HL-60 (cell line): ENCODE measurements around the gene THSD7B.

ENCODE experiments used
- CTCF ChIP-seq: IDR thresholded peaks from one replicate; pipeline ENCODE4 v1.5.1; 2011; ENCODE audit warnings: low read length, control low read depth, inconsistent platforms; ENCODE audit not compliant: insufficient read depth
- GABPA ChIP-seq: IDR thresholded peaks from 2 replicates; pipeline ENCODE4 v1.6.1; 2012; ENCODE audit warnings: low read depth
- POLR2AphosphoS5 ChIP-seq: IDR thresholded peaks from 2 replicates; pipeline ENCODE4 v1.6.1; 2012; ENCODE audit warnings: low read depth
- REST ChIP-seq: IDR thresholded peaks from 2 replicates; pipeline ENCODE4 v1.6.1; 2012; ENCODE audit warnings: low read depth; ENCODE audit not compliant: insufficient replicate concordance

- no peak for TF ChIP-seq POLR2AphosphoS5
- TF ChIP-seq CTCF: no peak
- no peak for TF ChIP-seq GABPA
- no peak for TF ChIP-seq REST
Observed at GRCh38 chr2:136741471-136741870, 23.9 kb upstream of the THSD7B start.
